IMR-90 (cell line): Measurements from ENCODE around the gene CFDP1. TPM values are rescaled to one million over a fixed set of nuclear protein-coding genes. Genes with fewer than 3 reads are reported as not detected.

Experiments used
- ATAC-seq: fragments of 200-7000 bp; cut with Tn5 transposase; 2 replicates; pipeline ENCODE4 v1.9.1; 2020; ENCODE audit warnings: low read depth, mild to moderate bottlenecking, moderate library complexity
- BruUV-seq: library from RNA; stranded (reverse); fragments of 400-500 nt; replicated peaks from 2 replicates; lab custom pipeline; 2021; lab: Mats Ljungman, UMichigan
- CTCF ChIA-PET: fragments of 300-600 bp; formaldehyde crosslinking; extraction: SDS; loops from one replicate; lab custom pipeline; 2021; ENCODE audit warnings: antibody characterized with exemption; lab: Yijun Ruan, JAX
- POLR2A ChIA-PET: fragments of 300-600 bp; sonication (Branson Sonifier 250); formaldehyde crosslinking; loops from one replicate; lab custom pipeline; 2022; ENCODE audit warnings: antibody characterized with exemption; ENCODE audit not compliant: unreplicated experiment; lab: Charles Lee
- DNase-seq: peaks from one replicate; pipeline ENCODE4 v3.0.0; 2013
- H2AFZ ChIP-seq: replicated peaks from 2 replicates; pipeline ENCODE3; 2013; ENCODE audit warnings: low read length, mild to moderate bottlenecking; ENCODE audit not compliant: poor library complexity
- H2AK5ac ChIP-seq: 2 replicates; pipeline ENCODE4 v1.6.1; 2013; ENCODE audit warnings: low read depth, low read length, inconsistent platforms
- H2AK9ac ChIP-seq: replicated peaks from 2 replicates; pipeline ENCODE3; 2013; ENCODE audit warnings: mild to moderate bottlenecking, low read depth, low read length, moderate library complexity; ENCODE audit not compliant: poor library complexity
- H2BK120ac ChIP-seq: 2 replicates; pipeline ENCODE4 v1.6.1; 2013; ENCODE audit warnings: low read depth, low read length, inconsistent platforms
- H2BK15ac ChIP-seq: 3 replicates; pipeline ENCODE4 v1.6.1; 2013; ENCODE audit warnings: low read depth, low read length, inconsistent platforms
- H2BK20ac ChIP-seq: 2 replicates; pipeline ENCODE4 v1.6.1; 2013; ENCODE audit warnings: low read depth, mild to moderate bottlenecking, inconsistent platforms, low read length, moderate library complexity
- H2BK5ac ChIP-seq: 2 replicates; pipeline ENCODE4 v1.6.1; 2013; ENCODE audit warnings: mild to moderate bottlenecking, low read depth, low read length, inconsistent platforms; ENCODE audit not compliant: poor library complexity, severe bottlenecking
- H3K14ac ChIP-seq: replicated peaks from 2 replicates; pipeline ENCODE4 v1.6.1; 2013; ENCODE audit warnings: low read depth, low read length, inconsistent platforms
- H3K18ac ChIP-seq: 2 replicates; pipeline ENCODE4 v1.6.1; 2013; ENCODE audit warnings: low read depth, low read length, control low read depth
- H3K23ac ChIP-seq: 2 replicates; pipeline ENCODE4 v1.6.1; 2013; ENCODE audit warnings: low read depth, low read length, inconsistent platforms
- H3K27ac ChIP-seq: 2 replicates; pipeline ENCODE4 v1.5.1; 2013; ENCODE audit warnings: mild to moderate bottlenecking, control low read depth, low read length; ENCODE audit not compliant: insufficient read depth
- H3K27me3 ChIP-seq: 2 replicates; pipeline ENCODE4 v1.6.1; 2013; ENCODE audit warnings: low read length; ENCODE audit not compliant: control insufficient read depth, insufficient read depth
- H3K36me3 ChIP-seq: 2 replicates; pipeline ENCODE4 v1.6.1; 2013; ENCODE audit warnings: low read length, mixed read lengths; ENCODE audit not compliant: control insufficient read depth, insufficient read depth
- H3K4ac ChIP-seq: 2 replicates; pipeline ENCODE4 v1.6.1; 2013; ENCODE audit warnings: low read depth, low read length, inconsistent platforms
- H3K4me1 ChIP-seq: 2 replicates; pipeline ENCODE4 v1.6.1; 2013; ENCODE audit warnings: low read length, mixed read lengths; ENCODE audit not compliant: control insufficient read depth, insufficient read depth
- H3K4me2 ChIP-seq: 2 replicates; pipeline ENCODE4 v1.6.1; 2013; ENCODE audit warnings: low read depth, mild to moderate bottlenecking, control low read depth, low read length, moderate library complexity
- H3K4me3 ChIP-seq: 2 replicates; pipeline ENCODE4 v1.5.1; 2013; ENCODE audit warnings: low read depth, mild to moderate bottlenecking, control low read depth, low read length, moderate library complexity; ENCODE audit not compliant: insufficient read depth
- H3K56ac ChIP-seq: 2 replicates; pipeline ENCODE4 v1.6.1; 2013; ENCODE audit warnings: low read length, inconsistent platforms; ENCODE audit not compliant: insufficient read depth; ENCODE audit errors: extremely low read depth
- H3K79me1 ChIP-seq, 2 experiments: 2 replicates each; pipeline ENCODE4 v1.6.1; 2013; ENCODE audit warnings: low read length in 2 of 2, inconsistent platforms in 1 of 2, low read depth in 1 of 2
- H3K9ac ChIP-seq: 2 replicates; pipeline ENCODE4 v1.6.1; 2013; ENCODE audit warnings: low read depth, low read length, control low read depth
- H3K9me1 ChIP-seq: 2 replicates; pipeline ENCODE4 v1.6.1; 2013; ENCODE audit warnings: low read length, inconsistent platforms; ENCODE audit not compliant: insufficient read depth
- H3K9me3 ChIP-seq: 2 replicates; pipeline ENCODE4 v1.6.1; 2013; ENCODE audit warnings: low read length; ENCODE audit not compliant: control insufficient read depth, insufficient read depth
- H4K20me1 ChIP-seq: 2 replicates; pipeline ENCODE4 v1.6.1; 2013; ENCODE audit warnings: low read length, inconsistent platforms; ENCODE audit not compliant: insufficient read depth
- H4K5ac ChIP-seq: 2 replicates; pipeline ENCODE4 v1.6.1; 2013; ENCODE audit warnings: mild to moderate bottlenecking, low read depth, low read length, control low read depth
- H4K8ac ChIP-seq, 2 experiments: 2 replicates each; pipeline ENCODE4 v1.6.1; 2013; ENCODE audit warnings: low read depth in 2 of 2, low read length in 2 of 2, control low read depth in 1 of 2, inconsistent platforms in 1 of 2
- H4K91ac ChIP-seq: 2 replicates; pipeline ENCODE4 v1.6.1; 2013; ENCODE audit warnings: low read depth, low read length, inconsistent platforms; ENCODE audit not compliant: insufficient read depth
- BHLHE40 ChIP-seq: fragments of 150-350 bp; IDR thresholded peaks from 2 replicates; pipeline ENCODE4 v1.6.1; 2016; ENCODE audit warnings: mild to moderate bottlenecking, low read depth, low read length
- CEBPB ChIP-seq: IDR thresholded peaks from 2 replicates; pipeline ENCODE4 v1.6.1; 2012; ENCODE audit warnings: low read depth, low read length, improper control_type of control experiment
- CHD1 ChIP-seq: IDR thresholded peaks from 2 replicates; pipeline ENCODE4 v1.6.1; 2012; ENCODE audit warnings: low read depth, low read length, improper control_type of control experiment
- CTCF ChIP-seq: conservative IDR thresholded peaks from 2 replicates; pipeline ENCODE4 v1.5.1; 2012; ENCODE audit warnings: mild to moderate bottlenecking, low read depth, low read length, improper control_type of control experiment
- FOS ChIP-seq: fragments of 150-350 bp; IDR thresholded peaks from 2 replicates; pipeline ENCODE4 v1.6.1; 2016; ENCODE audit warnings: low read depth, low read length
- MAFK ChIP-seq: IDR thresholded peaks from 2 replicates; pipeline ENCODE4 v1.6.1; 2012; ENCODE audit warnings: low read depth, low read length, improper control_type of control experiment
- MAZ ChIP-seq: IDR thresholded peaks from 2 replicates; pipeline ENCODE4 v1.6.1; 2012; ENCODE audit warnings: low read depth, mild to moderate bottlenecking, low read length, improper control_type of control experiment, moderate library complexity, borderline replicate concordance
- MXI1 ChIP-seq: IDR thresholded peaks from 2 replicates; pipeline ENCODE4 v1.6.1; 2012; ENCODE audit warnings: low read depth, mild to moderate bottlenecking, low read length, moderate library complexity, borderline replicate concordance
- NFE2L2 ChIP-seq: fragments of 150-350 bp; IDR thresholded peaks from 2 replicates; pipeline ENCODE4 v1.6.1; 2016; ENCODE audit warnings: low read depth, mild to moderate bottlenecking, low read length
- POLR2A ChIP-seq: IDR thresholded peaks from 2 replicates; pipeline ENCODE4 v1.6.1; 2012; ENCODE audit warnings: mild to moderate bottlenecking, low read depth, low read length
- RAD21 ChIP-seq: IDR thresholded peaks from 2 replicates; pipeline ENCODE4 v1.6.1; 2012; ENCODE audit warnings: low read length, improper control_type of control experiment
- RCOR1 ChIP-seq: IDR thresholded peaks from 2 replicates; pipeline ENCODE4 v1.6.1; 2012; ENCODE audit warnings: mild to moderate bottlenecking, low read length, improper control_type of control experiment; ENCODE audit not compliant: insufficient replicate concordance
- RFX5 ChIP-seq: IDR thresholded peaks from 2 replicates; pipeline ENCODE4 v1.8.0; 2012; ENCODE audit warnings: low read depth, mild to moderate bottlenecking, low read length, moderate library complexity
- SMC3 ChIP-seq: fragments of 150-350 bp; IDR thresholded peaks from 2 replicates; pipeline ENCODE4 v1.6.1; 2016; ENCODE audit warnings: low read depth, mild to moderate bottlenecking, antibody characterized with exemption, low read length, moderate library complexity
- USF2 ChIP-seq: fragments of 150-350 bp; IDR thresholded peaks from 2 replicates; pipeline ENCODE4 v1.6.1; 2017; ENCODE audit warnings: mild to moderate bottlenecking, antibody characterized with exemption, low read length, low read depth
- WGBS, 2 experiments: methylation state at CpG; one replicate each; pipeline versions ENCODE4 v1.1.5 to v1.1.7; 2013; ENCODE audit warnings: missing lambda C conversion rate in 2 of 2; ENCODE audit not compliant: insufficient read length in 1 of 2; ENCODE audit errors: extremely low coverage in 2 of 2; 5-methylcytosine and 5-hydroxymethylcytosine counted together
- dilution Hi-C: fragments of 300-500 bp; cut with HindIII; formaldehyde crosslinking; loops from one replicate; pipeline ENCODE4 v1.14.3; 2018; ENCODE audit warnings: low sequenced_read_pairs; ENCODE audit not compliant: unreplicated experiment
- in situ Hi-C: fragments of 300-500 bp; cut with MboI; formaldehyde crosslinking; loops from 3 replicates; pipeline ENCODE4 v1.14.3; 2019; ENCODE audit warnings: low sequenced_read_pairs, inconsistent platforms, mixed read lengths
- intact Hi-C: fragments of 100-400 bp; cut with micrococcal nuclease; formaldehyde crosslinking; loops from 2 replicates; pipeline ENCODE4 v1.10.0; 2022
- polyA plus RNA-seq, 3 experiments: library from polyadenylated mRNA; depleted of rRNA; stranded (reverse); fragments of >200 nt; gene quantifications; 2 replicates each; pipeline ENCODE4 v1.2.3, GENCODE V29; 2012; ENCODE audit warnings: low replicate concordance in 1 of 3
- total RNA-seq: library from RNA; depleted of rRNA; stranded (reverse); fragments of >200 nt; gene quantifications from 2 replicates; pipeline ENCODE4 v1.2.3, GENCODE V29; 2012
- TF ChIP-seq, protein P1 (sequence below): fragments of 150-350 bp; IDR thresholded peaks from 2 replicates; pipeline ENCODE4 v1.6.1; 2016; ENCODE audit warnings: low read depth, mild to moderate bottlenecking, low read length, moderate library complexity, borderline replicate concordance

Gene CFDP1
- total and polyA plus RNA-seq, 2 of the 4 experiments (the other 2 are of a cell fraction) = 15.6 to 38.7 TPM

GRCh38 chr16:75345711-75346110, 87.6 kb downstream of the CFDP1 start:
- peaks cover 22% of the 10 kb centered on the region for H3K4me1 ChIP-seq
- intact Hi-C loops = no loop called here
- ATAC-seq (no peak), DNase-seq (peak; percentile 18)
- no peak overlapping the region for H3K56ac ChIP-seq
- no peaks in the 10 kb centered on the region for H4K20me1 ChIP-seq
- no peak overlapping the region for H2BK15ac ChIP-seq
- no peak overlapping the region for H3K4me3 ChIP-seq
- H3K4me2 ChIP-seq = no peak overlapping the region
- no peak overlapping the region for H2AFZ ChIP-seq
- in situ Hi-C loops = no loop called here
- H3K36me3 ChIP-seq = no peaks in the 10 kb centered on the region; the same call in 1 of the 2 replicates
- WGBS, 2 experiments = 80% methylated on average over 1 of the region's 2 CpGs; no CpG with 5 or more reads in 1 of the 2 experiments
- ChIA-PET CTCF (no interaction called here), POLR2A (no interaction called here)
- H3K9ac ChIP-seq = no peak overlapping the region
- BruUV-seq = no TSS peak
- no peak overlapping the region for H2BK5ac ChIP-seq
- peaks cover 22% of the 10 kb centered on the region for H3K9me1 ChIP-seq
- dilution Hi-C loops = no loop called here
- no peak overlapping the region for H2BK20ac ChIP-seq
- H3K14ac ChIP-seq = peak overlapping the region; percentile 53; the same call in 1 of the 2 replicates
- H3K79me1 ChIP-seq = peaks cover 12 to 47% of the 10 kb centered on the region in 2 experiments
- H4K5ac ChIP-seq = no peak overlapping the region
- no peak overlapping the region for H3K4ac ChIP-seq
- no peak overlapping the region for H2BK120ac ChIP-seq
- H3K27ac ChIP-seq = no peak overlapping the region
- H3K9me3 ChIP-seq = no peaks in the 10 kb centered on the region
- H2AK9ac ChIP-seq = no peak overlapping the region
- H4K8ac ChIP-seq = no peak overlapping the region
- no peak overlapping the region for H2AK5ac ChIP-seq
- H3K23ac ChIP-seq = peak overlapping the region; percentile 37; the same call in 1 of the 2 replicates
- no peak for TF ChIP-seq RFX5
- TF ChIP-seq MAZ = no peak
- TF ChIP-seq FOS = no peak
- no peak for TF ChIP-seq SMC3
- no peak for TF ChIP-seq RAD21
- TF ChIP-seq, protein P1, sequence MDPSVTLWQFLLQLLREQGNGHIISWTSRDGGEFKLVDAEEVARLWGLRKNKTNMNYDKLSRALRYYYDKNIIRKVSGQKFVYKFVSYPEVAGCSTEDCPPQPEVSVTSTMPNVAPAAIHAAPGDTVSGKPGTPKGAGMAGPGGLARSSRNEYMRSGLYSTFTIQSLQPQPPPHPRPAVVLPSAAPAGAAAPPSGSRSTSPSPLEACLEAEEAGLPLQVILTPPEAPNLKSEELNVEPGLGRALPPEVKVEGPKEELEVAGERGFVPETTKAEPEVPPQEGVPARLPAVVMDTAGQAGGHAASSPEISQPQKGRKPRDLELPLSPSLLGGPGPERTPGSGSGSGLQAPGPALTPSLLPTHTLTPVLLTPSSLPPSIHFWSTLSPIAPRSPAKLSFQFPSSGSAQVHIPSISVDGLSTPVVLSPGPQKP = no peak
- no peak for TF ChIP-seq BHLHE40
- TF ChIP-seq CTCF = no peak
- no peak for TF ChIP-seq MAFK
- TF ChIP-seq RCOR1 = no peak
- no peak for TF ChIP-seq MXI1
- no peak for TF ChIP-seq CHD1
- no peak for TF ChIP-seq NFE2L2
- no peak for TF ChIP-seq CEBPB
- TF ChIP-seq USF2 = no peak
- TF ChIP-seq POLR2A = no peak
- no peaks in the 10 kb centered on the region for H3K27me3 ChIP-seq
- H3K18ac ChIP-seq = peak overlapping the region; percentile 59; the same call in 1 of the 2 replicates
- H4K91ac ChIP-seq = no peak overlapping the region
